Measurements from ENCODE around the gene ADTRP. TPM values are rescaled to one million over a fixed set of nuclear protein-coding genes. Genes with fewer than 3 reads are reported as not detected.
A peak's percentile ranks its signal among the peaks of the same experiment; 100 is the strongest.

Gene ADTRP
- total and polyA plus RNA-seq, 10 donors: 1.00 to 7.4 (median 2.0) TPM

DNA sequence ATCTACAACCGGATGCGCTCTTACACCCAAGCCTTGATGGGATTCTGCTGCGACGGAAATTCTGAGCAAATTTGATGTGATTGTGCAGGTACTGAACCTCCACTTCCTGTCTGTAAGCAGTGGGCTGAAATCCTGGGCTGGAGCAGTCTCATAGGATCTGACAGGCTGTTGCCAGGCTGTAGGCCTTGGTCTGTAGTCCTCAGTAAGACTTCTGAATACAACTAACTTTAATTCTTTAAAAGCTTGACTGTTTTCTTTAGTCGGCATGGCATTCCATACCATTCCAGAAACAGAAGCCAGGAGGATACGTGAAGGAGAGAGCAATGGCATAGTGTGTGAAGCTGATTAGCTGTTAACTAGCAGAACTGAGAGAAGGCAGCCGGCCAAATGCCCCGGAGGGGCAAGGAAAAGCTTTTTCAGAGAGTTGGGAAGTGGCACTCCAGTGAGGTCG is 68.3 kb downstream of the ADTRP start:
- no peak for DNase-seq
- Histone ChIP-seq H3K9me3 (no peaks in the 10 kb centered on the region), H3K36me3 (no peaks in the 10 kb centered on the region), H3K27ac (peak overlapping the region in 5 of 8 donors; percentile 2 to 63 (median 36)), H3K27me3 (replicated peaks in 1 of 7) (no peaks in the 10 kb centered on the region), H3K4me3 (no peak overlapping the region), H3K4me1 (peaks cover 9 to 53% (median 27%) of the 10 kb centered on the region in 6 donors)
- 49 to 69% (median 64%) methylated on average over 9 of the region's 9 CpGs for WGBS, 5 donors
- TF ChIP-seq, protein P1, sequence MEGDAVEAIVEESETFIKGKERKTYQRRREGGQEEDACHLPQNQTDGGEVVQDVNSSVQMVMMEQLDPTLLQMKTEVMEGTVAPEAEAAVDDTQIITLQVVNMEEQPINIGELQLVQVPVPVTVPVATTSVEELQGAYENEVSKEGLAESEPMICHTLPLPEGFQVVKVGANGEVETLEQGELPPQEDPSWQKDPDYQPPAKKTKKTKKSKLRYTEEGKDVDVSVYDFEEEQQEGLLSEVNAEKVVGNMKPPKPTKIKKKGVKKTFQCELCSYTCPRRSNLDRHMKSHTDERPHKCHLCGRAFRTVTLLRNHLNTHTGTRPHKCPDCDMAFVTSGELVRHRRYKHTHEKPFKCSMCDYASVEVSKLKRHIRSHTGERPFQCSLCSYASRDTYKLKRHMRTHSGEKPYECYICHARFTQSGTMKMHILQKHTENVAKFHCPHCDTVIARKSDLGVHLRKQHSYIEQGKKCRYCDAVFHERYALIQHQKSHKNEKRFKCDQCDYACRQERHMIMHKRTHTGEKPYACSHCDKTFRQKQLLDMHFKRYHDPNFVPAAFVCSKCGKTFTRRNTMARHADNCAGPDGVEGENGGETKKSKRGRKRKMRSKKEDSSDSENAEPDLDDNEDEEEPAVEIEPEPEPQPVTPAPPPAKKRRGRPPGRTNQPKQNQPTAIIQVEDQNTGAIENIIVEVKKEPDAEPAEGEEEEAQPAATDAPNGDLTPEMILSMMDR (IDR thresholded peaks at IDR 0.05 in 8 of 11, conservative IDR thresholded peaks at IDR 0.05 in 3 of 11): no peak
- TF ChIP-seq POLR2AphosphoS5 (IDR thresholded peaks at IDR 0.05) (peak in 1 of 3 donors; percentile 28), POLR2A (IDR thresholded peaks at IDR 0.05) (no peak)
- intact Hi-C loops (cut with DNase I; ENCODE audit: low total_unique reads): no loop called here

DNA sequence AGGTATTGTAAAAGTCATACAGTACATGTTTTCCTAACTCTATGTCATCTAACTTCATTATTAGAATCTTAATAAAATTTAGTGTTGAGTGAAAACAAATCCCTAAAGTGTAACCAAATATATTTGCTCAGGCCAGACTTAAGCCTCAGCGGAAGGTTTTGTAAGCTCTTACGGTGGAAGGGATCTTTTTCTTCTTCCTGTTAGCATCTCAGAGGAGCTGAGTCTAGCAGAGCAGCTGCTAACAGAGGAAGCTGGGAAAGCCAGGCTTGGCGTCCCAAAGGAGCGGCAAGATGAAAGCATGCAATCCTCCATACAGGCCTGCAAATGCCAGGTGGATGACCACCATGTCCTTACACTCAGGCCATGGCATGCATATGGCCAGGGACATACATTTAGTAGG is 72.4 kb downstream of the ADTRP start:
- Histone ChIP-seq H3K27ac (no peak overlapping the region), H3K27me3 (replicated peaks in 1 of 7) (no peaks in the 10 kb centered on the region), H3K4me3 (no peak overlapping the region), H3K9me3 (no peaks in the 10 kb centered on the region), H3K36me3 (no peaks in the 10 kb centered on the region), H3K4me1 (peaks cover 0 to 18% (median 15%) of the 10 kb centered on the region in 6 donors)
- no peak for TF ChIP-seq POLR2A (IDR thresholded peaks at IDR 0.05)
- no peak for TF ChIP-seq POLR2AphosphoS5 (IDR thresholded peaks at IDR 0.05)
- TF ChIP-seq, protein P1 (IDR thresholded peaks at IDR 0.05 in 8 of 11, conservative IDR thresholded peaks at IDR 0.05 in 3 of 11): no peak
- no peak for DNase-seq
- 71 to 93% (median 88%) methylated on average over 4 of the region's 4 CpGs for WGBS, 5 donors
- intact Hi-C loops (cut with DNase I; ENCODE audit: low total_unique reads): no loop called here

GRCh38 chr6:11705483-11705882 is 73.1 kb downstream of the ADTRP start:
- 65 to 89% (median 73%) methylated on average over 4 of the region's 4 CpGs for WGBS, 5 donors
- no peak for TF ChIP-seq POLR2A (IDR thresholded peaks at IDR 0.05)
- DNase-seq: no peak
- no peaks in the 10 kb centered on the region for H3K36me3 ChIP-seq
- H3K4me3 ChIP-seq: no peak overlapping the region
- H3K27ac ChIP-seq: no peak overlapping the region
- H3K9me3 ChIP-seq: no peaks in the 10 kb centered on the region
- peaks cover 0 to 11% (median 8%) of the 10 kb centered on the region in 6 donors for H3K4me1 ChIP-seq
- intact Hi-C loops (cut with DNase I; ENCODE audit: low total_unique reads): no loop called here
- no peaks in the 10 kb centered on the region for H3K27me3 ChIP-seq (replicated peaks in 1 of 7)

DNA sequence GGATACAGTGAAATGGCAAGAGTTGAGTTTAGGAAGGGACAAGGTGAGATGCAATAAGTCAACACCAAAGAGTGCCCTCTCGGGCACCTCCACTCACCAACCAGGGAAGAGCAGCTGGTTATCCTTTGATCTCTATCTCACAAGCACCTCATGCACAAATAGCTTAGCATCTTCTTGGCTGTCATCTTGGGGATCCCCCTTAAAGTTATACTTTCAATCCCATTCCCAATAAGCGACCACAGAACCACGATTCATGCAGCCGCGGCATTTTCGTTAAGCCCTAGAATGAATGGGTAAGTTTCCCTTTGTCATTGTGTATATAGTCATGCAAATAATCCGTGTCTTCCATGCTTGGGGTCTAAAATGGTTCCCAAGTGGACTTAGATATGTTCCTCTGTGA is 73.5 kb downstream of the ADTRP start:
- WGBS, 5 donors: 85 to 95% (median 90%) methylated on average over 7 of the region's 7 CpGs
- DNase-seq: no peak
- intact Hi-C loops (cut with DNase I; ENCODE audit: low total_unique reads): no loop called here

More for the DNA sequence above, 73.5 kb downstream of the ADTRP start:
- Histone ChIP-seq H3K4me1 (peaks cover 0 to 11% (median 6%) of the 10 kb centered on the region in 6 donors), H3K9me3 (no peaks in the 10 kb centered on the region), H3K36me3 (no peaks in the 10 kb centered on the region), H3K27ac (no peak overlapping the region), H3K27me3 (replicated peaks in 1 of 7) (no peaks in the 10 kb centered on the region), H3K4me3 (no peak overlapping the region)
- TF ChIP-seq POLR2A (IDR thresholded peaks at IDR 0.05) (no peak), POLR2AphosphoS5 (IDR thresholded peaks at IDR 0.05) (no peak)
- TF ChIP-seq, protein P1 (IDR thresholded peaks at IDR 0.05 in 8 of 11, conservative IDR thresholded peaks at IDR 0.05 in 3 of 11): no peak
